ENCODE measurements around the gene VAV2.
"Not testable (repeated sequence)": the region's sequence is repeated elsewhere in the genome, so short reads cannot be mapped to it uniquely, and the experiment has no call there.

Gene VAV2

DNA sequence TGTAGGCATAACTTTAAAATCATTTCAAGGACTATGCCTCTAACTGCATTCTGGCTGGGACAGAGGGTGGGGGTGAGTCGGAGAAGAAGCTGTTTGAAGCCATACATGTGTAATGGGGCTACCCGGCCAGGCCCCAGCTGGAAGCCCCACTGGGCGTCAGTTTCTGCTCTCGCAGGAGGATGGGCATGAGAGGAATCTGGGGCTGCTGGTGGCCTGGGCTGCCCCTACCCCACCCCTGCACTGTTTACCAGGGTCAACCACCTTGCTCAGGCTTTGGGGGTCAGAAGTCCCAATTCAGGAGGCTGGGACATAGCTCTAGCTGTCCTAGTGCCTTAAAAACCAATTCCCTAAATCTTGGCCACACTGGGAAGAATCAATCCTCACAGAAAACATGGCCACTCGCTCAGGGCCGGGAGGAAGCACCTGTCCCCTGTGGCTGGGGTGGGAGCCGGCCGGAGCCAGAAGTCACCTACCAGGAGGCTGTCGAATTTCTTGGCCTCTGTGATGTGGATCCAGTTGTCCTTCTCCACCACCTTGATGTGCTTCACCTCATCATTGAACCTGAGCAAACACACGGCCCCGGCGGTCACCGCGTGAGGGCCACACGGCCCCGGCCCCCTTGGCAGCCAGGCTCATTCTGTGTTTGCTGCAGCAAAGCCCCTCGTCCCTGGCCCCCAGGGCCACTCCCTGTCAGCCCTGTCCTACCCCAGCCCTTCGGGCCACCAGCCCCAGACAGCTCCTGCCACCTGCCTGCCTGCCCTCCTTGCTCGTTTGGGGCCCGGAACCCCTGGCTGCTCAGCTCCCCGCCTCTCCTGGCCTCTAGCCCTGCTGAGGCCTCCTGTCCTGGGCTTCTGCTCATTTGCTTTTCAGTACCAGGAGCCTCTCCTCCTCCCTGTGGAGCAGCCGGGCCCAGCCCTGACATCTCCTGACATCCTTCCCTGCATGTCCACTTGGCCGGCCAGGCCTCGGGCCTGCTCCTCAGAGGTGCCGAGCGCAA is 220.3 kb downstream of the VAV2 start:
- Histone ChIP-seq H3K9ac (ENCODE audit: low read length) (no peak overlapping the region), H3K4me1 (ENCODE audit: control insufficient read depth, low read depth, low read length) (no peaks in the 10 kb centered on the region), H3K36me3 (ENCODE audit: control insufficient read depth, low read depth, low read length) (peaks cover 24% of the 10 kb centered on the region), H3K4me3 (ENCODE audit: low read length) (no peak overlapping the region), H3K27ac (ENCODE audit: low read length) (no peak overlapping the region), H3K27me3 (ENCODE audit: control insufficient read depth, insufficient read depth, low read length) (no peaks in the 10 kb centered on the region), H3K9me3 (ENCODE audit: control insufficient read depth, low read depth, low read length) (no peaks in the 10 kb centered on the region)

GRCh38 chr9:133770076-133770777 is 221.9 kb downstream of the VAV2 start:
- H3K9me3 ChIP-seq (ENCODE audit: control insufficient read depth, low read depth, low read length) = no peaks in the 10 kb centered on the region
- H3K27ac ChIP-seq (ENCODE audit: low read length) = no peak overlapping the region
- no peak overlapping the region for H3K9ac ChIP-seq (ENCODE audit: low read length)
- H3K36me3 ChIP-seq (ENCODE audit: control insufficient read depth, low read depth, low read length) = peaks cover 24% of the 10 kb centered on the region
- H3K4me1 ChIP-seq (ENCODE audit: control insufficient read depth, low read depth, low read length) = no peaks in the 10 kb centered on the region
- H3K4me3 ChIP-seq (ENCODE audit: low read length) = no peak overlapping the region
- H3K27me3 ChIP-seq (ENCODE audit: control insufficient read depth, insufficient read depth, low read length) = no peaks in the 10 kb centered on the region

DNA sequence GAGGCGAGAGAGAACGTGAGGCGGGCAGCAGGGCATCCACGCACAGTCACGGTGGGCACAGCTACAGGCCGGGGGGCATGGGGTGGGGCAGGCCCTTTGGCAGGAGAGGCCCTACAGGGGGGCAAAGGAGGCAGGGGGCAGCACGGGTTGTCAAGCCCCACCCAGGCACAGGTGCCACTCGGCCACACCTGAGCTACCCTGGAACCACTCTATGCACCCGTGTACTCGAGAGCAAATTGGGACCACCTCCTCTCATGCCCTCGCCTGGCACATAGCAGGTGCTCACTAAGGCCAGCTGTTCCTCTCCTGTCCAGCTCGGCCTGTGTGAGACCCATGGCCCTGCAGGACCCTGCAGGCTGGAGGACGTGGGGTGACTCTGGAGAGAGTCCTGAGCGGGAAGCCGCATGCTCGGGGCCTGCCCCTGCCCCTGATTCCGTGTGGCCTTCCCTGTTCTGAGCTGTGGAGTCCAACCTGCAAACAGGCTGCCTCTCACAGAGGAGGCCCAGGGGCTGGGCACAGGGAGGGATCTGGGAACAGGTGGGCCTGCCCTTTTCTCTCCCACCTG is 222.5 kb downstream of the VAV2 start:
- Histone ChIP-seq H3K9ac (ENCODE audit: low read length) (no peak overlapping the region), H3K36me3 (ENCODE audit: control insufficient read depth, low read depth, low read length) (peaks cover 24% of the 10 kb centered on the region), H3K4me3 (ENCODE audit: low read length) (no peak overlapping the region), H3K4me1 (ENCODE audit: control insufficient read depth, low read depth, low read length) (no peaks in the 10 kb centered on the region), H3K9me3 (ENCODE audit: control insufficient read depth, low read depth, low read length) (no peaks in the 10 kb centered on the region), H3K27ac (ENCODE audit: low read length) (no peak overlapping the region), H3K27me3 (ENCODE audit: control insufficient read depth, insufficient read depth, low read length) (no peaks in the 10 kb centered on the region)

DNA sequence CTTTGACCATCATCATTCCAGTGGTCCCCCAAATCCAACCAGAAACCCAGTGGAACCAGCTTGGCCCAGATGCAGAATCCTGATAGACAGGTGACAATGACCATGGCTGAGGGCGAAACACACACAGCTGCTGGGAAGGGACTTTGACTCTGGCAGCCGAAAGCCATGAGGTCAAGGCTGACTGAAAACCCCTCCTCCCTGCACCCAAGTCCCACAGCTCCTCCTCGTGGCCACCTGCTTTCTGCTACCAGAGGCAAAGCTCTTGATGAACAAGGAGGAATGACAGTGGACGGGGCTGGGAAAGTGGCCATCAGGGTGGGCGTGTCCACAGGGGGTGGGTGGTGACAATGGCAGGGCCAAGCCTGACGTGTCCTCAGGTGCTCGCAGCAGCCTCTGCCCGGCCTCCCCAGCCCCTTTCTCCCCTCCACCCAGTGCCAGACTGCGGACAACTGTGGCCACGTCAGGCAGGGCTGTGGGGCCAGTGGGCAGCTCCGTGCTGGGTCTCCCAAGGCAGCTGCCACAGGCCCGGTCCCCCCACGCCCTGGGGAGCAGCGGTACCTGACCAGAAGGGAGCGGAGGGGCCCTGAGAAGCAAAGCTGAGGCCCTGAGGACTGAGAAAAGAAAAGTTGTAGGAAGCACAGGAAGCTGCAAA is 223.1 kb downstream of the VAV2 start:
- Histone ChIP-seq H3K9ac (ENCODE audit: low read length) (no peak overlapping the region), H3K4me3 (ENCODE audit: low read length) (no peak overlapping the region), H3K27me3 (ENCODE audit: control insufficient read depth, insufficient read depth, low read length) (no peaks in the 10 kb centered on the region), H3K9me3 (ENCODE audit: control insufficient read depth, low read depth, low read length) (no peaks in the 10 kb centered on the region), H3K27ac (ENCODE audit: low read length) (no peak overlapping the region), H3K36me3 (ENCODE audit: control insufficient read depth, low read depth, low read length) (peaks cover 19% of the 10 kb centered on the region), H3K4me1 (ENCODE audit: control insufficient read depth, low read depth, low read length) (no peaks in the 10 kb centered on the region)

- peaks cover 18% of the 10 kb centered on the region for H3K36me3 ChIP-seq (ENCODE audit: control insufficient read depth, low read depth, low read length)
Measured at GRCh38 chr9:133768371-133768858, 223.7 kb downstream of the VAV2 start.

GRCh38 chr9:133767625-133768024 is 224.5 kb downstream of the VAV2 start:
- H3K27ac ChIP-seq (ENCODE audit: low read length) = no peak overlapping the region
- peaks cover 18% of the 10 kb centered on the region for H3K36me3 ChIP-seq (ENCODE audit: control insufficient read depth, low read depth, low read length)
- no peaks in the 10 kb centered on the region for H3K4me1 ChIP-seq (ENCODE audit: control insufficient read depth, low read depth, low read length)
- no peak overlapping the region for H3K4me3 ChIP-seq (ENCODE audit: low read length)
- no peaks in the 10 kb centered on the region for H3K27me3 ChIP-seq (ENCODE audit: control insufficient read depth, insufficient read depth, low read length)
- H3K9ac ChIP-seq (ENCODE audit: low read length) = no peak overlapping the region
- H3K9me3 ChIP-seq (ENCODE audit: control insufficient read depth, low read depth, low read length) = no peaks in the 10 kb centered on the region

More at GRCh38 chr9:133768371-133768858, 223.7 kb downstream of the VAV2 start:
- H3K27ac ChIP-seq (ENCODE audit: low read length) = no peak overlapping the region
- H3K9ac ChIP-seq (ENCODE audit: low read length) = no peak overlapping the region
- no peaks in the 10 kb centered on the region for H3K9me3 ChIP-seq (ENCODE audit: control insufficient read depth, low read depth, low read length)
- H3K27me3 ChIP-seq (ENCODE audit: control insufficient read depth, insufficient read depth, low read length) = no peaks in the 10 kb centered on the region
- H3K4me1 ChIP-seq (ENCODE audit: control insufficient read depth, low read depth, low read length) = no peaks in the 10 kb centered on the region
- H3K4me3 ChIP-seq (ENCODE audit: low read length) = no peak overlapping the region

DNA sequence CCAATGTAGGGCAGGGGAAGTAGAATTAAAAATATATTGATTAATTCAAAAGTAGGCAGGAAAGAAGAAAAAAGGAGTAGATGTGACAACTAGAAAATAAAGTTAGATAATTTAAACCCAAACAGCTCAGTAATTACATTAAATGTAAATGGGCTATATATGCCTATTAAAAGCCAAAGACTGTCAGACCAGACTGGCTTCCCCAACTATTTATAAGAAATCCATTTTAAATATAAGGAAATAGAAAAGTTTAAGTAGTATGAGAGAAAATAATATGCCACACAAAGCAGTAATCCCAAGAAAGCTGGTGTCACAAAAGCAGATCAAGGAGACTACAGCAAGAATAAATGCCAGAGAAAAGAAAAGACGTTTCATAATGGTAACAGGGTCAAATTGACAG is 225.1 kb downstream of the VAV2 start:
- Histone ChIP-seq H3K36me3 (ENCODE audit: control insufficient read depth, low read depth, low read length) (peaks cover 18% of the 10 kb centered on the region), H3K9ac (ENCODE audit: low read length) (no peak overlapping the region), H3K9me3 (ENCODE audit: control insufficient read depth, low read depth, low read length) (no peaks in the 10 kb centered on the region), H3K27me3 (ENCODE audit: control insufficient read depth, insufficient read depth, low read length) (no peaks in the 10 kb centered on the region), H3K4me1 (ENCODE audit: control insufficient read depth, low read depth, low read length) (no peaks in the 10 kb centered on the region), H3K27ac (ENCODE audit: low read length) (no peak overlapping the region), H3K4me3 (ENCODE audit: low read length) (no peak overlapping the region)

DNA sequence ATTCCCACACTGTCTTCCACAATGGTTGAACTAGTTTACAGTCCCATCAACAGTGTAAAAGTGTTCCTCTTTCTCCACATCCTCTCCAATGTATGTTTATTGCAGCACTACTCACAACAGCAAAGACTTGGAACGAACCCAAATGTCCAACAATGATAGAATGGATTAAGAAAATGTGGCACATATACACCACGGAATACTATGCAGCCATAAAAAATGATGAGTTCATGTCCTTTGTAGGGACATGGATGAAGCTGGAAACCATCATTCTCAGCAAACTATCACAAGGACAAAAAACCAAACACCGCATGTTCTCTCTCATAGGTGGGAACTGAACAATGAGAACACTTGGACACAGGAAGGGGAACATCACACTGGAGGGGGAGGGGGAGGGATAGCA is 225.9 kb downstream of the VAV2 start:
- not testable (repeated sequence) for H3K4me3 ChIP-seq (ENCODE audit: low read length); H3K9ac ChIP-seq (ENCODE audit: low read length); H3K27me3 ChIP-seq (ENCODE audit: control insufficient read depth, insufficient read depth, low read length); H3K4me1 ChIP-seq (ENCODE audit: control insufficient read depth, low read depth, low read length); H3K27ac ChIP-seq (ENCODE audit: low read length); H3K9me3 ChIP-seq (ENCODE audit: control insufficient read depth, low read depth, low read length)
- peaks cover 18% of the 10 kb centered on the region for H3K36me3 ChIP-seq (ENCODE audit: control insufficient read depth, low read depth, low read length)

GRCh38 chr9:133763272-133764183 is 228.6 kb downstream of the VAV2 start:
- no peaks in the 10 kb centered on the region for H3K9me3 ChIP-seq (ENCODE audit: control insufficient read depth, low read depth, low read length)
- H3K4me3 ChIP-seq (ENCODE audit: low read length) = no peak overlapping the region
- H3K9ac ChIP-seq (ENCODE audit: low read length) = no peak overlapping the region
- H3K4me1 ChIP-seq (ENCODE audit: control insufficient read depth, low read depth, low read length) = no peaks in the 10 kb centered on the region
- H3K36me3 ChIP-seq (ENCODE audit: control insufficient read depth, low read depth, low read length) = peaks cover 10% of the 10 kb centered on the region
- no peak overlapping the region for H3K27ac ChIP-seq (ENCODE audit: low read length)
- H3K27me3 ChIP-seq (ENCODE audit: control insufficient read depth, insufficient read depth, low read length) = no peaks in the 10 kb centered on the region

GRCh38 chr9:133762488-133763271 is 229.4 kb downstream of the VAV2 start:
- Histone ChIP-seq H3K27ac (ENCODE audit: low read length) (no peak overlapping the region), H3K4me1 (ENCODE audit: control insufficient read depth, low read depth, low read length) (no peaks in the 10 kb centered on the region), H3K9ac (ENCODE audit: low read length) (no peak overlapping the region), H3K36me3 (ENCODE audit: control insufficient read depth, low read depth, low read length) (peaks cover 6% of the 10 kb centered on the region), H3K4me3 (ENCODE audit: low read length) (no peak overlapping the region), H3K27me3 (ENCODE audit: control insufficient read depth, insufficient read depth, low read length) (no peaks in the 10 kb centered on the region), H3K9me3 (ENCODE audit: control insufficient read depth, low read depth, low read length) (no peaks in the 10 kb centered on the region)
